ENCODE measurements around the gene SMIM26.

Gene SMIM26

DNA sequence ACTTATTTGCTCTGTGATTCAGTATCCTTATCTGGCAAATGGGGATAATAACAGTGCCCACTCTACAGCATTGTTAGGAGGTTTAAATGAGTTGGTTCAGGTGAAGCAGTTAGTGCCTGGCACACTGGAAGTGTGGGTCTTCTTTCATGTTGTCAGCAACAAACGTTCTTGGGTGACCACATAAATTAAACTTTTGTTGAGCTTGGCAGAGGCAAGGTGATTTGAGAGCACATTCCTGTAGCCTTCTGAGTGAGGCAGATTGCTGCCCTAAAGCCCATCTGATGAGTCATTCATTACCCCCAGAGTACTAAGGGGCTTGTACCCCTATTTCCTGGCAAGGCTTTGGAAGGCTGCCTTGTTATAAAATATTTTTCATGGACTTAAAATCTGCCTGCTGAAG, 33.7 kb upstream of the SMIM26 start:
- H3K9me3 ChIP-seq (ENCODE audit: insufficient read depth, low read length, severe bottlenecking) = no peaks in the 10 kb centered on the region
- no peak overlapping the region for H3K4me3 ChIP-seq (ENCODE audit: low read depth in 1 of 2, low read length in 2 of 2)
- H3K27ac ChIP-seq (ENCODE audit: low read length) = no peak overlapping the region
- H3K36me3 ChIP-seq (ENCODE audit: insufficient read depth, low read length) = peaks cover 77% of the 10 kb centered on the region
- H2AFZ ChIP-seq (ENCODE audit: low read depth, low read length) = no peak overlapping the region
- TF ChIP-seq CTCF (IDR thresholded peaks at IDR 0.05; ENCODE audit: borderline replicate concordance, extremely low read depth, low read length, poor library complexity, severe bottlenecking) = no peak
- TF ChIP-seq EZH2 (IDR thresholded peaks at IDR 0.05; ENCODE audit: borderline replicate concordance, low read depth, low read length, severe bottlenecking) = no peak
- no peak overlapping the region for H3K9ac ChIP-seq (ENCODE audit: low read depth, low read length)
- H4K20me1 ChIP-seq (ENCODE audit: insufficient read depth, low read length) = no peaks in the 10 kb centered on the region
- no peak for DNase-seq
- H3K79me2 ChIP-seq (ENCODE audit: insufficient read depth, low read length) = no peaks in the 10 kb centered on the region
- H3K4me2 ChIP-seq (ENCODE audit: insufficient read depth, low read length) = no peak overlapping the region
- H3K4me1 ChIP-seq (ENCODE audit: insufficient read depth, low read length) = no peaks in the 10 kb centered on the region
- ATAC-seq (ENCODE audit: insufficient read depth, low read depth) = no peak
- no peaks in the 10 kb centered on the region for H3K27me3 ChIP-seq (ENCODE audit: insufficient read depth, low read length, poor library complexity)

DNA sequence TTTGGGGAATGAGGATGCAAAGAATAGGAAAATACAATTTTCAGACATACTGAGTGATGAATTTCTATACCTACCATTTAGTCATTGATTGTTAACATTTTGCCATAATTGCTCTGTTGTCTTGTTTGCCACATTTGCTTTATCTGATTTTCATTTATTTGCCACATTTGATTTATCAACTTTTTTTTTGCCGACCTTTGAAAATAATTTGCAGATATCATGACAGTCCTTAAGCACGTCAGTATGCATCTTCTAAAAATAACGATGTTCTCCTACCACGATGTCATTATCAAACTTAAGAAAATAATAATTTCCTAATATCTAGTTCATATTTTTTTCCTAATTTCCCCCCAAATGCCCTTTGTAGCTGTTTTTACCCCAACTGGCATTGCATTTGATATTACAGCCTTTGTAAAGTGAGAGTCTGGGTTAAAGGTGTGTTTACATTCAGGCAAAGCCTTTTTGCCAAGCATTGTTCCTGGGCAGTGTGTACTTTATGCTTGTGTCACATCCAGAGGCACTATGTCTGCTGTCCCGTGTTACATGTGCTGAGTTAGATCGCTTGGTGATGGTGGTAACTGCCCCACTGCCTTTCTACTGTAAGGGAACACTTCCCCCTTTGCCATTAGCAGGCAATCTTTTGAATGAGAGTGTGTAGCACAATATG, 33.1 kb upstream of the SMIM26 start:
- Histone ChIP-seq H3K4me2 (ENCODE audit: insufficient read depth, low read length) (no peak overlapping the region), H3K9ac (ENCODE audit: low read depth, low read length) (no peak overlapping the region), H3K4me1 (ENCODE audit: insufficient read depth, low read length) (no peaks in the 10 kb centered on the region), H3K9me3 (ENCODE audit: insufficient read depth, low read length, severe bottlenecking) (no peaks in the 10 kb centered on the region), H2AFZ (ENCODE audit: low read depth, low read length) (no peak overlapping the region), H3K27ac (ENCODE audit: low read length) (no peak overlapping the region), H4K20me1 (ENCODE audit: insufficient read depth, low read length) (no peaks in the 10 kb centered on the region), H3K36me3 (ENCODE audit: insufficient read depth, low read length) (peaks cover 75% of the 10 kb centered on the region), H3K79me2 (ENCODE audit: insufficient read depth, low read length) (no peaks in the 10 kb centered on the region), H3K4me3 (ENCODE audit: low read depth in 1 of 2, low read length in 2 of 2) (no peak overlapping the region), H3K27me3 (ENCODE audit: insufficient read depth, low read length, poor library complexity) (no peaks in the 10 kb centered on the region)
- DNase-seq = no peak
- TF ChIP-seq CTCF (IDR thresholded peaks at IDR 0.05; ENCODE audit: borderline replicate concordance, extremely low read depth, low read length, poor library complexity, severe bottlenecking) = no peak
- TF ChIP-seq EZH2 (IDR thresholded peaks at IDR 0.05; ENCODE audit: borderline replicate concordance, low read depth, low read length, severe bottlenecking) = no peak
- no peak for ATAC-seq (ENCODE audit: insufficient read depth, low read depth)

- H2AFZ ChIP-seq (ENCODE audit: low read depth, low read length) = no peak overlapping the region
- H3K27ac ChIP-seq (ENCODE audit: low read length) = no peak overlapping the region
- H3K9ac ChIP-seq (ENCODE audit: low read depth, low read length) = no peak overlapping the region
- TF ChIP-seq CTCF (IDR thresholded peaks at IDR 0.05; ENCODE audit: borderline replicate concordance, extremely low read depth, low read length, poor library complexity, severe bottlenecking) (no peak), EZH2 (IDR thresholded peaks at IDR 0.05; ENCODE audit: borderline replicate concordance, low read depth, low read length, severe bottlenecking) (no peak)
- H3K4me2 ChIP-seq (ENCODE audit: insufficient read depth, low read length) = no peak overlapping the region
- DNase-seq = no peak
- no peak overlapping the region for H3K4me3 ChIP-seq (ENCODE audit: low read depth in 1 of 2, low read length in 2 of 2)
- H3K4me1 ChIP-seq (ENCODE audit: insufficient read depth, low read length) = no peaks in the 10 kb centered on the region
- H3K79me2 ChIP-seq (ENCODE audit: insufficient read depth, low read length) = no peaks in the 10 kb centered on the region
- peaks cover 79% of the 10 kb centered on the region for H3K36me3 ChIP-seq (ENCODE audit: insufficient read depth, low read length)
- no peaks in the 10 kb centered on the region for H3K9me3 ChIP-seq (ENCODE audit: insufficient read depth, low read length, severe bottlenecking)
- no peaks in the 10 kb centered on the region for H3K27me3 ChIP-seq (ENCODE audit: insufficient read depth, low read length, poor library complexity)
- no peak for ATAC-seq (ENCODE audit: insufficient read depth, low read depth)
- H4K20me1 ChIP-seq (ENCODE audit: insufficient read depth, low read length) = no peaks in the 10 kb centered on the region
Measured at GRCh38 chr20:18537651-18538050, 29.6 kb upstream of the SMIM26 start.

All from DND-41 (cell line).